Measurements from ENCODE around the gene PTPRG.

Gene PTPRG

DNA sequence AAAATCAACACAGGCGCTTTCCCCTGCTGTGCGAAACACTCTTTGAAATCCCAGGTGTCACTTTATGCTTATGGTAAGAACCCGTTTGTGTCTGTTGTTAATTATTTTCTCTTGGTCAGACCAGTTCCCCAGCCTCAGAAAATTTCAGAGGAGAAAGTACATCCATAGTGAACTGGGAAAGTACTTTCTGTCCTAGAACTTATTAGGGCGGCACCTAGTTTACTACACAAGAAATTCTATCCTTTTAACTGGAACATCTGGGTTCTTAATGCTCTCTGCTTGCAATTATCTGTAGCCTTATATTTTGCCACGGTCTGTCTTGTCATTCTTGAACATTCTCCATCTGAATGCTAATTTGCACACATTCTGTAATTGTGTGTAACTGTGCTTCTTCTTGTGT, 215.0 kb downstream of the PTPRG start:
- no peaks in the 10 kb centered on the region for H3K36me3 ChIP-seq (replicated peaks)
- H3K27me3 ChIP-seq (replicated peaks) = no peaks in the 10 kb centered on the region
- in situ Hi-C loops (cut with HindIII; ENCODE audit: low pct_ligation_motif_present, low sequenced_read_pairs) = no loop called here
- DNase-seq = no peak
- TF ChIP-seq CTCF (IDR thresholded peaks at IDR 0.05; ENCODE audit: low read depth, low read length, missing control alignments) = no peak
- no peak overlapping the region for H3K4me3 ChIP-seq (ENCODE audit: low read depth, low read length)
- H3K27ac ChIP-seq = no peak overlapping the region

- Histone ChIP-seq H3K36me3 (replicated peaks) (no peaks in the 10 kb centered on the region), H3K27ac (no peak overlapping the region), H3K27me3 (replicated peaks) (no peaks in the 10 kb centered on the region), H3K4me3 (ENCODE audit: low read depth, low read length) (no peak overlapping the region)
- no peak for TF ChIP-seq CTCF (IDR thresholded peaks at IDR 0.05; ENCODE audit: low read depth, low read length, missing control alignments)
- in situ Hi-C loops (cut with HindIII; ENCODE audit: low pct_ligation_motif_present, low sequenced_read_pairs) = no loop called here
- DNase-seq = no peak
Measured at GRCh38 chr3:61777483-61777882, 216.1 kb downstream of the PTPRG start.

DNA sequence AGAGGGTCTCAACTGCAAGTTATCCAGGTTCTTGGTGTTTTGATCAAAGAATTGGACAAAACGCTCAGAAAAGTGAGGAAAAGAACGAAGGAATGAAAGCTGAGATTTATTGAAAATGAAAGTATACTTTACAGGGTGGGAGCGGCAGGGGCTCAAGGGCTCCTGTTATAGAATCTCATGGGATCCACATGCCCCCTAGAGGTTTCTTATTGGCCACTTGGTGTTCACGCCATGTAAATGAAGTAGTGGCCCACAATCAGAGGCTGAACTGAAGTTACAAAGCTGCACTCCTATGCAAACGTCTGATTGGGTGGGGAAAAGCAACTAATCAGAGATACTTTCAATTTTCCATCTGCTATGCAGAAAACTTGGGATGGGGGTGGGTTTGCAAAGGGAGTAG, 216.7 kb downstream of the PTPRG start:
- no peak for DNase-seq
- no peak overlapping the region for H3K27ac ChIP-seq
- H3K36me3 ChIP-seq (replicated peaks) = no peaks in the 10 kb centered on the region
- in situ Hi-C loops (cut with HindIII; ENCODE audit: low pct_ligation_motif_present, low sequenced_read_pairs) = no loop called here
- no peak for TF ChIP-seq CTCF (IDR thresholded peaks at IDR 0.05; ENCODE audit: low read depth, low read length, missing control alignments)
- no peak overlapping the region for H3K4me3 ChIP-seq (ENCODE audit: low read depth, low read length)
- no peaks in the 10 kb centered on the region for H3K27me3 ChIP-seq (replicated peaks)

- in situ Hi-C loops (cut with HindIII; ENCODE audit: low pct_ligation_motif_present, low sequenced_read_pairs) = no loop called here
- DNase-seq = no peak
Measured at GRCh38 chr3:61780016-61780415, 218.6 kb downstream of the PTPRG start.

DNA sequence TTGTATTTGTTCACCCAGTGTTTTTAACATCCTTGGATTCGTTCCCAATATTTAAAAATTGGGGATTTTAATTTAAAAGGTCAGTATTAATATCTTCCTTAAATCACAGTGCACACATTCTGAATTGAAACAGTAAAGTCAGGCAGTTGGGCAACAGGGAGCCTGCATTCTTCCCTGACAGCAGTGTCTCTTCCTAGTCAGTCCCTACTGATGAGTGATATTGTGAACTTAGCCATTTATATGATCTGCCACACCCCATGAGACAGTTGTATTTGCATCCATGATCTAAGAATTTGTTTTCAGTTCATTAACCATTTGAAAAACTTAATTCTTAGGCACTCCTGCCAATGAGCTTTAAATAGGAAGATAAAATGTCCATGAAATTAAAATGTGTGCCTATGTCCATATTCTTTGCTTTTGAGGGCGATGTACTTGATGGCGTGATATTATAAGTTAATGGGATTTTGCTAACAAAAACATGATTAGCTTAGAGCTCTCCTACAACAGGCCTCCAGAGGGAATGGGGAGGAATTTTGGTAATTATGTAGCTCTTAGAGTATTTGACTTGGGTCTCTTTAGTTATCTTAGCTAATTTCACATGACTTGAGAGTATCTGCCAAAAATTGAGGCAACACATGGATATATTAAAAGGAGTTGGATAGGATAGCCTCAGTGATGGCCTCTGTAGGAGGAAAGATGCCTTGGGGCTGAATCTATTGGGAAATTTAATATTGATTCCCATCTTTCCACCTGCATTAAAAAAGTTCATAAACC, 219.3 kb downstream of the PTPRG start:
- Histone ChIP-seq H3K36me3 (replicated peaks) (no peaks in the 10 kb centered on the region), H3K27ac (no peak overlapping the region), H3K4me3 (ENCODE audit: low read depth, low read length) (no peak overlapping the region), H3K27me3 (replicated peaks) (no peaks in the 10 kb centered on the region)
- DNase-seq = no peak
- in situ Hi-C loops (cut with HindIII; ENCODE audit: low pct_ligation_motif_present, low sequenced_read_pairs) = no loop called here
- TF ChIP-seq CTCF (IDR thresholded peaks at IDR 0.05; ENCODE audit: low read depth, low read length, missing control alignments) = no peak

More at GRCh38 chr3:61780016-61780415, 218.6 kb downstream of the PTPRG start:
- H3K4me3 ChIP-seq (ENCODE audit: low read depth, low read length) = no peak overlapping the region
- no peaks in the 10 kb centered on the region for H3K27me3 ChIP-seq (replicated peaks)
- no peak for TF ChIP-seq CTCF (IDR thresholded peaks at IDR 0.05; ENCODE audit: low read depth, low read length, missing control alignments)
- no peaks in the 10 kb centered on the region for H3K36me3 ChIP-seq (replicated peaks)
- no peak overlapping the region for H3K27ac ChIP-seq

Measured in brain microvascular endothelial cell (primary cell).